GM12878 (cell line): Measurements from ENCODE around the gene ELL2. TPM values are rescaled to one million over a fixed set of nuclear protein-coding genes. Genes with fewer than 3 reads are reported as not detected.

Experiments
- ATAC-seq: fragments of 200-7000 bp; cut with Tn5 transposase; 3 replicates; pipeline ENCODE4 v1.9.1; 2020; ENCODE audit warnings: mild to moderate bottlenecking, moderate library complexity
- BruUV-seq: library from RNA; stranded (reverse); fragments of 400-500 nt; replicated peaks from 2 replicates; lab custom pipeline; 2021; lab: Mats Ljungman, UMichigan
- CTCF ChIA-PET: fragments of 300-600 bp; sonication (Branson Sonifier 250); formaldehyde crosslinking; extraction: SDS; loops from one replicate; lab custom pipeline; 2021; ENCODE audit warnings: inconsistent platforms; lab: Yijun Ruan, JAX
- POLR2A ChIA-PET: fragments of 350-600 bp; formaldehyde crosslinking; extraction: SDS; loops from one replicate; lab custom pipeline; 2021; ENCODE audit warnings: inconsistent platforms; lab: Charles Lee
- RAD21 ChIA-PET: fragments of 300-600 bp; sonication (Branson Sonifier 250); formaldehyde crosslinking; loops from one replicate; lab custom pipeline; 2023; ENCODE audit warnings: antibody characterized with exemption; ENCODE audit not compliant: unreplicated experiment; lab: Charles Lee
- SMC1A ChIA-PET: fragments of 300-600 bp; sonication (Branson Sonifier 250); formaldehyde crosslinking; loops from one replicate; lab custom pipeline; 2023; ENCODE audit not compliant: unreplicated experiment, uncharacterized antibody; lab: Charles Lee
- DNase-seq: peaks from one replicate; pipeline ENCODE4 v3.0.0-alpha.2; 2011; ENCODE audit warnings: low read depth, low spot score
- FAIRE-seq: peaks from 3 replicates; lab custom pipeline; 2011; peaks lifted over from hg19 to GRCh38; lab: Jason Lieb, UNC
- H2AFZ ChIP-seq: 2 replicates; pipeline ENCODE4 v1.6.0; 2011; ENCODE audit warnings: low read depth, low read length, control low read depth; ENCODE audit not compliant: control insufficient read depth
- H3K27ac ChIP-seq: 2 replicates; pipeline ENCODE4 v1.5.1; 2011; ENCODE audit warnings: control low read depth; ENCODE audit not compliant: control insufficient read depth, insufficient read depth
- H3K27me3 ChIP-seq, 2 experiments: replicated peaks in 1 of 2; 2 replicates each; pipeline versions ENCODE4 v1.6.0 to v1.6.1; 2011; ENCODE audit warnings: low read length in 1 of 2; ENCODE audit not compliant: control insufficient read depth in 2 of 2, insufficient read depth in 2 of 2
- H3K36me3 ChIP-seq, 2 experiments: 2 replicates each; pipeline ENCODE4 v1.5.1; 2011; ENCODE audit warnings: low read length in 1 of 2; ENCODE audit not compliant: control insufficient read depth in 2 of 2, insufficient read depth in 2 of 2
- H3K4me1 ChIP-seq: 2 replicates; pipeline ENCODE4 v1.6.1; 2011; ENCODE audit warnings: mild to moderate bottlenecking, low read length, moderate library complexity, mixed read lengths; ENCODE audit not compliant: control insufficient read depth, insufficient read depth
- H3K4me2 ChIP-seq: 2 replicates; pipeline ENCODE4 v1.6.0; 2011; ENCODE audit warnings: control low read depth; ENCODE audit not compliant: control insufficient read depth, insufficient read depth
- H3K4me3 ChIP-seq: fragments of 200-600 bp; sonication (generic); 2 replicates; pipeline ENCODE4 v1.5.1; 2016
- H3K79me2 ChIP-seq: 2 replicates; pipeline ENCODE4 v1.6.0; 2011; ENCODE audit warnings: low read length; ENCODE audit not compliant: control insufficient read depth, insufficient read depth
- H3K9ac ChIP-seq: 2 replicates; pipeline ENCODE4 v1.8.0; 2011; ENCODE audit warnings: low read length, control low read depth, mixed read lengths; ENCODE audit not compliant: control insufficient read depth, insufficient read depth
- H3K9me3 ChIP-seq: replicated peaks from 3 replicates; pipeline ENCODE4 v1.5.1; 2011; ENCODE audit warnings: mild to moderate bottlenecking, low read length; ENCODE audit not compliant: control insufficient read depth, insufficient read depth
- H4K20me1 ChIP-seq: 2 replicates; pipeline ENCODE4 v1.6.0; 2011; ENCODE audit not compliant: control insufficient read depth, insufficient read depth
- ATF7 ChIP-seq: fragments of 450-650 bp; IDR thresholded peaks from 2 replicates; pipeline ENCODE4 v1.6.1; 2016; ENCODE audit warnings: low read depth, mild to moderate bottlenecking
- BMI1 ChIP-seq: fragments of 450-650 bp; IDR thresholded peaks from 2 replicates; pipeline ENCODE4 v1.6.1; 2016; ENCODE audit warnings: mild to moderate bottlenecking, moderate library complexity, borderline replicate concordance
- ETV6 ChIP-seq, 2 experiments: fragments of 450-650 bp in 1 of 2; IDR thresholded peaks in 1 of 2; conservative IDR thresholded peaks in 1 of 2; 2 replicates each; pipeline ENCODE4 v1.6.1; 2014; ENCODE audit warnings: antibody characterized with exemption in 1 of 2, borderline replicate concordance in 1 of 2, low read depth in 1 of 2, mild to moderate bottlenecking in 1 of 2, moderate library complexity in 1 of 2
- SIN3A ChIP-seq: IDR thresholded peaks from 2 replicates; pipeline ENCODE4 v1.6.1; 2012; ENCODE audit warnings: low read depth, low read length, improper control_type of control experiment
- ZNF622 ChIP-seq: fragments of 450-650 bp; IDR thresholded peaks from 2 replicates; pipeline ENCODE4 v1.6.1; 2017; ENCODE audit warnings: mild to moderate bottlenecking, inconsistent platforms
- WGBS: methylation state at CpG from one replicate; pipeline ENCODE4 v1.1.6; 2016; ENCODE audit warnings: low lambda C conversion rate; ENCODE audit not compliant: insufficient replicate concordance, insufficient coverage; ENCODE audit errors: missing lambda C conversion rate; 5-methylcytosine and 5-hydroxymethylcytosine counted together
- in situ Hi-C: fragments of 300-500 bp; cut with MboI; formaldehyde crosslinking; loops from 9 replicates; pipeline ENCODE4 v1.14.3; 2018; ENCODE audit warnings: mixed read lengths
- intact Hi-C: fragments of 100-400 bp; cut with micrococcal nuclease; formaldehyde crosslinking; loops from one replicate; pipeline ENCODE4 v1.14.2; 2022; ENCODE audit not compliant: unreplicated experiment
- polyA plus RNA-seq, 11 experiments: library from polyadenylated mRNA; depleted of rRNA in 4 of 11; unstranded in 6 of 11; stranded (reverse) in 5 of 11; fragments of >200 nt; fragmentation: Nextera tagmentation in 4 of 11; fragmentation: Illumina TruSeq in 1 of 11; extraction: Ambion mirVana in 4 of 11; extraction: Trizol in 1 of 11; gene quantifications; 1 replicate in 1 of 11; 2 replicates in 10 of 11; pipeline versions ENCODE4 v1.2.1 to v1.2.3, GENCODE V29; 2011 to 2016; ENCODE audit warnings: inconsistent platforms in 2 of 11, missing spikeins in 2 of 11, low read depth in 1 of 11
- total RNA-seq, 4 experiments: library from RNA; depleted of rRNA in 3 of 4; stranded (reverse); fragments of >200 nt in 3 of 4; fragmentation: Illumina TruSeq in 1 of 4; extraction: Trizol in 1 of 4; gene quantifications; 2 replicates each; pipeline versions ENCODE4 v1.2.1 to v1.2.3, GENCODE V29; 2013 to 2021
- TF ChIP-seq, protein P1 (sequence below): fragments of 150-350 bp; IDR thresholded peaks from 2 replicates; pipeline ENCODE4 v1.6.1; 2016; ENCODE audit warnings: low read depth, low read length
- TF ChIP-seq, protein P2 (sequence below): IDR thresholded peaks from 2 replicates; pipeline ENCODE4 v1.6.1; 2012; ENCODE audit warnings: low read depth, low read length, improper control_type of control experiment
- TF ChIP-seq, protein P3 (sequence below): IDR thresholded peaks from 2 replicates; pipeline ENCODE4 v1.6.1; 2012; ENCODE audit warnings: low read length, inconsistent platforms

Gene ELL2
- total and polyA plus RNA-seq, 10 of the 15 experiments (the other 5 are each of a cell fraction or from before 2014, with no cell fraction given) = 24.2 to 91.4 (median 57.4) TPM

DNA sequence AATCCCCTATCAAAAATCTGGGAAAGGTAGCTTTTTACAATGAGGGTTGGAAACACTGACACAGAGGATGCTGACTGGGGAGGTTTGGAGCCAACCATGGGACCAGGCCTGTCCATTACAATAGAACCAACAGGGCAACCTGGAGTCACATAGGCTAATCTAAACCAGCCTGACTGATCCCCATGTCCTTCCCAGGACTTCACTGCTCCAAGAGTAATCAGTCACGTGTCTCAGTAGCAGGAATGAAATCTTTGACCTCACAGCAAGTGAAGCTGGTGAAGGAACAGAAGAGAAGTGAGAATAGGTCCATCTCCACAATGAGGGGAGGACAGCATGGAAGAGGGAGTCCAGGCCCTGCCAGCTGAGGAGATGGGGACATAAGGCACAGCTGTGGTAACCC lies 123.1 kb downstream of the ELL2 start:
- no peaks in the 10 kb centered on the region for H3K9me3 ChIP-seq
- no peak overlapping the region for H3K4me2 ChIP-seq
- WGBS = 86% methylated on average over 1 of the region's 1 CpG
- H3K9ac ChIP-seq = no peak overlapping the region
- CTCF ChIA-PET = interaction anchor here (1.0 to 17.6 kb wide), 7 partner anchors 9 to 192 kb away, joined by 3 to 653 read pairs (median 9); partner anchors contain the start of genes GLRX and RFESD
- intact Hi-C loops (loop anchor here (5.0 kb wide), 1 partner anchor 106 kb away; the partner anchor contains the start of gene RHOBTB3), in situ Hi-C loops (no loop called here)
- H3K4me3 ChIP-seq = no peak overlapping the region
- H3K27me3 ChIP-seq = no peaks in the 10 kb centered on the region
- no peaks in the 10 kb centered on the region for H4K20me1 ChIP-seq
- no peak for TF ChIP-seq ATF7
- BruUV-seq = no TSS peak
- SMC1A ChIA-PET = interaction anchor here (1.0 to 21.9 kb wide), 7 partner anchors 8 to 191 kb away, joined by 3 to 622 read pairs (median 6); partner anchors contain the start of genes GLRX and RFESD
- no peak overlapping the region for H3K27ac ChIP-seq
- H3K4me1 ChIP-seq = peaks cover 37% of the 10 kb centered on the region
- FAIRE-seq (no peak), DNase-seq (no peak), ATAC-seq (no peak)
- H3K79me2 ChIP-seq = peaks cover 4% of the 10 kb centered on the region
- no peak overlapping the region for H2AFZ ChIP-seq
- POLR2A ChIA-PET = interaction anchor here (0.7 to 1.5 kb wide), 6 partner anchors 15 to 74 kb away, joined by 3 to 4 read pairs (median 3); partner anchors contain the start of gene GLRX
- RAD21 ChIA-PET = interaction anchor here (0.6 to 11.7 kb wide), 4 partner anchors 18 to 462 kb away, joined by 3 to 186 read pairs (median 11); partner anchors contain the start of gene GLRX
- no peaks in the 10 kb centered on the region for H3K36me3 ChIP-seq

DNA sequence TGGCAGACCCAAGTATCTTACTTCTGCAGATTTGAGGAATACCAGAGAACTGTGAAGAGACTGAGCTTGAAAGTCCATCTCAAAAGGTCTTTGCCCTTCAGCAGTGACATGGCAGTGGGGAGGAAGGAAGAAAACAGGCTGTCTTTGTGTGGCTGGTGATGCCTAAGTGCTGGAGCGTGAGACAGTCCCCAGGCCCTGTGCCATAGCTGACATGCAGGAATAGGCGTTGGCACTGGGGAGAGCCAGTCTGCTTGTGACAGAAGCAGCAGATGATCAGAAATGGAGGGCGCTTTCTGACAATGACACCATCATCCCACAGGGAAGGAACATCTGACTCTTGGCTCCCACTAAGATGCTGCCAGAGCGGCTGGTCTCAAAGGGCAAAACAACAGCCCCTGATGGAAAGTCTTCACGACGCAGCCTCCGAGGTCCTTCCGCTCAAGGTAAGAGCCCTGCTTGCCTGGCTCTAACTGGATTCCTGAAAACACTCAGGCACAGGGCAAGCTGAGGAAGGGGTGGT lies 123.6 kb downstream of the ELL2 start:
- BruUV-seq = no TSS peak
- Histone ChIP-seq H3K27me3 (no peaks in the 10 kb centered on the region), H3K4me1 (peaks cover 36% of the 10 kb centered on the region), H4K20me1 (no peaks in the 10 kb centered on the region), H3K4me2 (no peak overlapping the region), H3K27ac (no peak overlapping the region), H3K9ac (no peak overlapping the region), H3K9me3 (no peaks in the 10 kb centered on the region), H2AFZ (no peak overlapping the region), H3K36me3 (no peaks in the 10 kb centered on the region), H3K79me2 (peaks cover 4% of the 10 kb centered on the region), H3K4me3 (no peak overlapping the region)
- ChIA-PET SMC1A (interaction anchor here (0.7 to 21.9 kb wide), 7 partner anchors 9 to 191 kb away, joined by 3 to 622 read pairs (median 6); partner anchors contain the start of genes GLRX and RFESD), POLR2A (interaction anchor here (0.7 to 1.5 kb wide), 6 partner anchors 15 to 96 kb away, joined by 3 to 6 read pairs (median 3); partner anchors contain the start of gene GLRX), RAD21 (interaction anchor here (0.6 to 11.7 kb wide), 3 partner anchors 18 to 462 kb away, joined by 3 to 186 read pairs (median 19); partner anchors contain the start of gene GLRX), CTCF (interaction anchor here (2.0 to 17.6 kb wide), 7 partner anchors 7 to 174 kb away, joined by 7 to 653 read pairs (median 9); partner anchors contain the start of gene GLRX)
- DNase-seq = no peak
- no peak for FAIRE-seq
- no peak for ATAC-seq
- WGBS = 96% methylated on average over 8 of the region's 8 CpGs
- in situ Hi-C loops = no loop called here
- intact Hi-C loops = loop anchor here (5.0 kb wide), 1 partner anchor 106 kb away; the partner anchor contains the start of gene RHOBTB3
- TF ChIP-seq, protein P1, sequence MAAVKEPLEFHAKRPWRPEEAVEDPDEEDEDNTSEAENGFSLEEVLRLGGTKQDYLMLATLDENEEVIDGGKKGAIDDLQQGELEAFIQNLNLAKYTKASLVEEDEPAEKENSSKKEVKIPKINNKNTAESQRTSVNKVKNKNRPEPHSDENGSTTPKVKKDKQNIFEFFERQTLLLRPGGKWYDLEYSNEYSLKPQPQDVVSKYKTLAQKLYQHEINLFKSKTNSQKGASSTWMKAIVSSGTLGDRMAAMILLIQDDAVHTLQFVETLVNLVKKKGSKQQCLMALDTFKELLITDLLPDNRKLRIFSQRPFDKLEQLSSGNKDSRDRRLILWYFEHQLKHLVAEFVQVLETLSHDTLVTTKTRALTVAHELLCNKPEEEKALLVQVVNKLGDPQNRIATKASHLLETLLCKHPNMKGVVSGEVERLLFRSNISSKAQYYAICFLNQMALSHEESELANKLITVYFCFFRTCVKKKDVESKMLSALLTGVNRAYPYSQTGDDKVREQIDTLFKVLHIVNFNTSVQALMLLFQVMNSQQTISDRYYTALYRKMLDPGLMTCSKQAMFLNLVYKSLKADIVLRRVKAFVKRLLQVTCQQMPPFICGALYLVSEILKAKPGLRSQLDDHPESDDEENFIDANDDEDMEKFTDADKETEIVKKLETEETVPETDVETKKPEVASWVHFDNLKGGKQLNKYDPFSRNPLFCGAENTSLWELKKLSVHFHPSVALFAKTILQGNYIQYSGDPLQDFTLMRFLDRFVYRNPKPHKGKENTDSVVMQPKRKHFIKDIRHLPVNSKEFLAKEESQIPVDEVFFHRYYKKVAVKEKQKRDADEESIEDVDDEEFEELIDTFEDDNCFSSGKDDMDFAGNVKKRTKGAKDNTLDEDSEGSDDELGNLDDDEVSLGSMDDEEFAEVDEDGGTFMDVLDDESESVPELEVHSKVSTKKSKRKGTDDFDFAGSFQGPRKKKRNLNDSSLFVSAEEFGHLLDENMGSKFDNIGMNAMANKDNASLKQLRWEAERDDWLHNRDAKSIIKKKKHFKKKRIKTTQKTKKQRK = no peak
- TF ChIP-seq BMI1 = no peak
- TF ChIP-seq, protein P2, sequence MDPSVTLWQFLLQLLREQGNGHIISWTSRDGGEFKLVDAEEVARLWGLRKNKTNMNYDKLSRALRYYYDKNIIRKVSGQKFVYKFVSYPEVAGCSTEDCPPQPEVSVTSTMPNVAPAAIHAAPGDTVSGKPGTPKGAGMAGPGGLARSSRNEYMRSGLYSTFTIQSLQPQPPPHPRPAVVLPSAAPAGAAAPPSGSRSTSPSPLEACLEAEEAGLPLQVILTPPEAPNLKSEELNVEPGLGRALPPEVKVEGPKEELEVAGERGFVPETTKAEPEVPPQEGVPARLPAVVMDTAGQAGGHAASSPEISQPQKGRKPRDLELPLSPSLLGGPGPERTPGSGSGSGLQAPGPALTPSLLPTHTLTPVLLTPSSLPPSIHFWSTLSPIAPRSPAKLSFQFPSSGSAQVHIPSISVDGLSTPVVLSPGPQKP = no peak
- no peak for TF ChIP-seq ETV6 (conservative IDR thresholded peaks at IDR 0.05 in 1 of 2, IDR thresholded peaks at IDR 0.05 in 1 of 2; ENCODE audit: borderline replicate concordance in 1 of 2, low read depth in 1 of 2)
- TF ChIP-seq ZNF622 = no peak
- no peak for TF ChIP-seq SIN3A
- TF ChIP-seq, protein P3, sequence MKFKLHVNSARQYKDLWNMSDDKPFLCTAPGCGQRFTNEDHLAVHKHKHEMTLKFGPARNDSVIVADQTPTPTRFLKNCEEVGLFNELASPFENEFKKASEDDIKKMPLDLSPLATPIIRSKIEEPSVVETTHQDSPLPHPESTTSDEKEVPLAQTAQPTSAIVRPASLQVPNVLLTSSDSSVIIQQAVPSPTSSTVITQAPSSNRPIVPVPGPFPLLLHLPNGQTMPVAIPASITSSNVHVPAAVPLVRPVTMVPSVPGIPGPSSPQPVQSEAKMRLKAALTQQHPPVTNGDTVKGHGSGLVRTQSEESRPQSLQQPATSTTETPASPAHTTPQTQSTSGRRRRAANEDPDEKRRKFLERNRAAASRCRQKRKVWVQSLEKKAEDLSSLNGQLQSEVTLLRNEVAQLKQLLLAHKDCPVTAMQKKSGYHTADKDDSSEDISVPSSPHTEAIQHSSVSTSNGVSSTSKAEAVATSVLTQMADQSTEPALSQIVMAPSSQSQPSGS = no peak
